ENCODE measurements around the gene LRRC4C. TPM values are rescaled to one million over a fixed set of nuclear protein-coding genes. Genes with fewer than 3 reads are reported as not detected.

LRRC4C gene
- total RNA-seq, 1 experiment from 2014 or later = 0.72 TPM

DNA sequence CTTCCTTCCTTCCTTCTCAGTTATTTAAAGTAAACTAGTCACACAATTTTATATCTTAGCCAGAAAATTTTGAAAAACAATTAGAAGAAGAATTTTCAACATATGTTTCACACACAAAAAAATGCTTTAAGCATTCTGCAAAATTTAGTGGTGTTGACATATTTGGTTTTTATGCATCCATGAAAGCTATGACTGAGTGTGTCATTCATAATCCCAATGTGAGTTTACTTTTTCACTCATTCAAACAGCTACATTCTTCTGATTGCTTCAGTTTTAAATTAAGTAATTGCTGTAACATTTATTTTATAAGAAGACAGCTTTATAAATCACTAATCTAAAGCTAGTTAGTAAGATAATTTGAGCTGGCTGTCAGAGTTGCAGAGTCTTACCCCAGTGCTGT lies 453.5 kb downstream of the LRRC4C start:
- POLR2A ChIA-PET = no interaction called here
- Mint-ChIP-seq H3K36me3 (no peaks in the 10 kb centered on the region), H3K4me1 (peaks cover 12% of the 10 kb centered on the region), H3K4me3 (no peak overlapping the region), H3K27ac (no peak overlapping the region), H3K27me3 (ENCODE audit: low read depth) (no peaks in the 10 kb centered on the region), H3K9me3 (no peaks in the 10 kb centered on the region)
- DNase-seq (ENCODE audit: low spot score) (no peak), ATAC-seq (no peak)
- CTCF ChIA-PET = no interaction called here
- TF ChIP-seq ZNF232 (CRISPR knock-in tag; IDR thresholded peaks at IDR 0.05) (no peak), SMAD4 (CRISPR knock-in tag; IDR thresholded peaks at IDR 0.05) (no peak), ELF4 (CRISPR knock-in tag; IDR thresholded peaks at IDR 0.05; ENCODE audit: low read depth) (no peak), ZNF263 (CRISPR knock-in tag; IDR thresholded peaks at IDR 0.05; ENCODE audit: low read depth) (no peak), ZNF138 (CRISPR knock-in tag; conservative IDR thresholded peaks at IDR 0.05) (no peak), ZBTB21 (CRISPR knock-in tag; IDR thresholded peaks at IDR 0.05; ENCODE audit: borderline replicate concordance) (no peak), ATF3 (CRISPR knock-in tag; conservative IDR thresholded peaks at IDR 0.05) (no peak), OVOL2 (CRISPR knock-in tag; IDR thresholded peaks at IDR 0.05; ENCODE audit: borderline replicate concordance) (no peak), TEAD4 (CRISPR knock-in tag; IDR thresholded peaks at IDR 0.05) (no peak), ATF1 (CRISPR knock-in tag; IDR thresholded peaks at IDR 0.05) (no peak), TCF7 (CRISPR knock-in tag; IDR thresholded peaks at IDR 0.05; ENCODE audit: low read depth) (no peak), SOX15 (CRISPR knock-in tag; IDR thresholded peaks at IDR 0.05) (no peak), ERG (CRISPR knock-in tag; IDR thresholded peaks at IDR 0.05) (no peak), GTF2I (CRISPR knock-in tag; conservative IDR thresholded peaks at IDR 0.05) (no peak), SP1 (CRISPR knock-in tag; conservative IDR thresholded peaks at IDR 0.05) (no peak), FOXK1 (CRISPR knock-in tag; IDR thresholded peaks at IDR 0.05) (no peak)
- TF ChIP-seq, protein P1, sequence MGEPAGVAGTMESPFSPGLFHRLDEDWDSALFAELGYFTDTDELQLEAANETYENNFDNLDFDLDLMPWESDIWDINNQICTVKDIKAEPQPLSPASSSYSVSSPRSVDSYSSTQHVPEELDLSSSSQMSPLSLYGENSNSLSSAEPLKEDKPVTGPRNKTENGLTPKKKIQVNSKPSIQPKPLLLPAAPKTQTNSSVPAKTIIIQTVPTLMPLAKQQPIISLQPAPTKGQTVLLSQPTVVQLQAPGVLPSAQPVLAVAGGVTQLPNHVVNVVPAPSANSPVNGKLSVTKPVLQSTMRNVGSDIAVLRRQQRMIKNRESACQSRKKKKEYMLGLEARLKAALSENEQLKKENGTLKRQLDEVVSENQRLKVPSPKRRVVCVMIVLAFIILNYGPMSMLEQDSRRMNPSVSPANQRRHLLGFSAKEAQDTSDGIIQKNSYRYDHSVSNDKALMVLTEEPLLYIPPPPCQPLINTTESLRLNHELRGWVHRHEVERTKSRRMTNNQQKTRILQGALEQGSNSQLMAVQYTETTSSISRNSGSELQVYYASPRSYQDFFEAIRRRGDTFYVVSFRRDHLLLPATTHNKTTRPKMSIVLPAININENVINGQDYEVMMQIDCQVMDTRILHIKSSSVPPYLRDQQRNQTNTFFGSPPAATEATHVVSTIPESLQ (CRISPR knock-in tag; IDR thresholded peaks at IDR 0.05) = no peak
- TF ChIP-seq, protein P2, sequence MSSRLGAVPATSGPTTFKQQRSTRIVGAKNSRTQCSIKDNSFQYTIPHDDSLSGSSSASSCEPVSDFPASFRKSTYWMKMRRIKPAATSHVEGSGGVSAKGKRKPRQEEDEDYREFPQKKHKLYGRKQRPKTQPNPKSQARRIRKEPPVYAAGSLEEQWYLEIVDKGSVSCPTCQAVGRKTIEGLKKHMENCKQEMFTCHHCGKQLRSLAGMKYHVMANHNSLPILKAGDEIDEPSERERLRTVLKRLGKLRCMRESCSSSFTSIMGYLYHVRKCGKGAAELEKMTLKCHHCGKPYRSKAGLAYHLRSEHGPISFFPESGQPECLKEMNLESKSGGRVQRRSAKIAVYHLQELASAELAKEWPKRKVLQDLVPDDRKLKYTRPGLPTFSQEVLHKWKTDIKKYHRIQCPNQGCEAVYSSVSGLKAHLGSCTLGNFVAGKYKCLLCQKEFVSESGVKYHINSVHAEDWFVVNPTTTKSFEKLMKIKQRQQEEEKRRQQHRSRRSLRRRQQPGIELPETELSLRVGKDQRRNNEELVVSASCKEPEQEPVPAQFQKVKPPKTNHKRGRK (CRISPR knock-in tag; IDR thresholded peaks at IDR 0.05; ENCODE audit: borderline replicate concordance) = no peak

GRCh38 chr11:41003339-41004282 lies 455.8 kb downstream of the LRRC4C start:
- Mint-ChIP-seq H3K36me3 (no peaks in the 10 kb centered on the region), H3K4me3 (no peak overlapping the region), H3K27ac (no peak overlapping the region), H3K4me1 (peaks cover 6% of the 10 kb centered on the region), H3K27me3 (ENCODE audit: low read depth) (no peaks in the 10 kb centered on the region), H3K9me3 (no peaks in the 10 kb centered on the region)
- ATAC-seq = no peak
- ChIA-PET CTCF (no interaction called here), POLR2A (no interaction called here)
- DNase-seq (ENCODE audit: low spot score) = no peak
- TF ChIP-seq ERG (CRISPR knock-in tag; IDR thresholded peaks at IDR 0.05) (no peak), HMGA2 (CRISPR knock-in tag; IDR thresholded peaks at IDR 0.05) (no peak), TP53 (CRISPR knock-in tag; IDR thresholded peaks at IDR 0.05) (no peak), PREB (CRISPR knock-in tag; IDR thresholded peaks at IDR 0.05; ENCODE audit: borderline replicate concordance) (no peak)
- TF ChIP-seq, protein P3, sequence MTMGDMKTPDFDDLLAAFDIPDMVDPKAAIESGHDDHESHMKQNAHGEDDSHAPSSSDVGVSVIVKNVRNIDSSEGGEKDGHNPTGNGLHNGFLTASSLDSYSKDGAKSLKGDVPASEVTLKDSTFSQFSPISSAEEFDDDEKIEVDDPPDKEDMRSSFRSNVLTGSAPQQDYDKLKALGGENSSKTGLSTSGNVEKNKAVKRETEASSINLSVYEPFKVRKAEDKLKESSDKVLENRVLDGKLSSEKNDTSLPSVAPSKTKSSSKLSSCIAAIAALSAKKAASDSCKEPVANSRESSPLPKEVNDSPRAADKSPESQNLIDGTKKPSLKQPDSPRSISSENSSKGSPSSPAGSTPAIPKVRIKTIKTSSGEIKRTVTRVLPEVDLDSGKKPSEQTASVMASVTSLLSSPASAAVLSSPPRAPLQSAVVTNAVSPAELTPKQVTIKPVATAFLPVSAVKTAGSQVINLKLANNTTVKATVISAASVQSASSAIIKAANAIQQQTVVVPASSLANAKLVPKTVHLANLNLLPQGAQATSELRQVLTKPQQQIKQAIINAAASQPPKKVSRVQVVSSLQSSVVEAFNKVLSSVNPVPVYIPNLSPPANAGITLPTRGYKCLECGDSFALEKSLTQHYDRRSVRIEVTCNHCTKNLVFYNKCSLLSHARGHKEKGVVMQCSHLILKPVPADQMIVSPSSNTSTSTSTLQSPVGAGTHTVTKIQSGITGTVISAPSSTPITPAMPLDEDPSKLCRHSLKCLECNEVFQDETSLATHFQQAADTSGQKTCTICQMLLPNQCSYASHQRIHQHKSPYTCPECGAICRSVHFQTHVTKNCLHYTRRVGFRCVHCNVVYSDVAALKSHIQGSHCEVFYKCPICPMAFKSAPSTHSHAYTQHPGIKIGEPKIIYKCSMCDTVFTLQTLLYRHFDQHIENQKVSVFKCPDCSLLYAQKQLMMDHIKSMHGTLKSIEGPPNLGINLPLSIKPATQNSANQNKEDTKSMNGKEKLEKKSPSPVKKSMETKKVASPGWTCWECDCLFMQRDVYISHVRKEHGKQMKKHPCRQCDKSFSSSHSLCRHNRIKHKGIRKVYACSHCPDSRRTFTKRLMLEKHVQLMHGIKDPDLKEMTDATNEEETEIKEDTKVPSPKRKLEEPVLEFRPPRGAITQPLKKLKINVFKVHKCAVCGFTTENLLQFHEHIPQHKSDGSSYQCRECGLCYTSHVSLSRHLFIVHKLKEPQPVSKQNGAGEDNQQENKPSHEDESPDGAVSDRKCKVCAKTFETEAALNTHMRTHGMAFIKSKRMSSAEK (CRISPR knock-in tag; IDR thresholded peaks at IDR 0.05; ENCODE audit: borderline replicate concordance) = no peak
